NCI-H748 (cell line): ENCODE data around the gene ABCC2.
"Not testable (repeated sequence)": the region's sequence is repeated elsewhere in the genome, so short reads cannot be mapped to it uniquely, and the experiment has no call there.

Source experiments
- DNase-seq: peaks from one replicate; lab custom pipeline; 2025; ENCODE audit not compliant: unreplicated experiment; lab: John Stamatoyannopoulos, UW

ABCC2 gene

DNA sequence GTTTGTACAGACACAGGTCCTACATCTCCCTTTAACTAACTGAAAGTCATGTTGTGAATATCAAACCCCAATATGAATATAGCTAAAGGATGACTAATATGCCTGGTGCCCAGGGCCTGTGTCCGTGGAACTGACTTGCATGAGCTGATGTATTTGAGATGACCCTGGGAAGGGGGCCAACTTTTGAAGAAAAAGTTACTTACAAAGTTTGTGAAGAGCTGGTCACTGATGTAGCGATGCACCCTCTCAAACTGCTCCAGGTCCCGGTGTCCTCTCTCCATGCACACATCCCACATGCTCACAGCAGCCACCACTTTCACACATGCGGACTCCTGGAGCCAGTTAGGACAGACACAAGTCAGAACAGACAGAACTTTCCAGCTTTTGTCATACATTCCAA lies 106.2 kb downstream of the ABCC2 start:
- no peak for DNase-seq

DNA sequence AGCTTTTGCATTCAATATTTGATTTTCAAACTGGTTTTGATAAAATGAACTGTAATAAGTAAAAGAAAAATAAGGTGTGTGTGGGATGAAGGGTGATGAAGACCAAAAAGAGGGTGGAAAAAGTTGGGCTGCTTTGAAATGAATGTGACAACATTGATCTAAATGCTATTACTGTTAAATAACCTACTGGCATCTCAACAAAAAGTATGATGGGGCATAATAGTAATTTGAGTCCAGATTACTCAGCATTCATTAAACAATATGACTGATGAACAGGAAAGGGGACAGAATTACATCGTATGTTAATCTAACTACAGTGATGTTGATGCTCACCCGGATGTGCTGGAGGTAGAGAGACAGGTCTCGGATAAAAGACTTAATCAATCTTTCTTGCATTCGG lies 112.2 kb downstream of the ABCC2 start:
- DNase-seq, result no peak

- not testable (repeated sequence) for DNase-seq
Observed at GRCh38 chr10:99895066-99895465, 112.6 kb downstream of the ABCC2 start.

DNA sequence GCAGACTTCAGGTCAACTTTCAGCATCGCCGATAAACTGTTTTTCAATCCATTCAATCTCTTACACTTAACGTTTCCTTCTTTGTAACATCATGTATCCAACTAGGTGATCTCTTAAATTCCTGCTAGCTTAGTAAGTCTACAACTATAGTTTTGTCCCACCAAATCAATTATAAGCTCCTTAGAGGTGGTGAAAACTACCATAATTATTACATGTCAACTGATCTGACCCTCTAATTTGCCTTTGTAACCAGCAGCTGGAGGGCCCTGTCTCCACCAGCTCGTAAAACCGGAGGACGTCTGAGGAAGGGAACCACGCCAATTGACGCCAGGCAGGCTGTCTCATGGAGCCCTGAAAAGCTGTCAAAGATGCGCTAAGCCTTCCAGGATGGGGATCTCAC lies 113.4 kb downstream of the ABCC2 start:
- DNase-seq, result no peak
